HEK293 (cell line): ENCODE results near the gene GFM1.

Source experiments
- ZBTB21 ChIP-seq: fragments of 450-650 bp; formaldehyde crosslinking; IDR thresholded peaks from 2 replicates; pipeline ENCODE4 v1.5.1; 2017; ENCODE audit warnings: missing biosample characterization, missing genetic modification characterization
- ZNF2 ChIP-seq: fragments of 450-650 bp; formaldehyde crosslinking; IDR thresholded peaks from 2 replicates; pipeline ENCODE4 v1.5.1; 2016; ENCODE audit warnings: missing biosample characterization, missing genetic modification characterization
- ZNF341 ChIP-seq: fragments of 450-650 bp; formaldehyde crosslinking; IDR thresholded peaks from 2 replicates; pipeline ENCODE4; 2016; ENCODE audit warnings: low read depth, missing biosample characterization, missing genetic modification characterization
- TF ChIP-seq, protein P1 (sequence below): fragments of 450-650 bp; formaldehyde crosslinking; IDR thresholded peaks from 2 replicates; pipeline ENCODE4 v1.5.1; 2016; ENCODE audit warnings: missing biosample characterization, missing genetic modification characterization

DNA sequence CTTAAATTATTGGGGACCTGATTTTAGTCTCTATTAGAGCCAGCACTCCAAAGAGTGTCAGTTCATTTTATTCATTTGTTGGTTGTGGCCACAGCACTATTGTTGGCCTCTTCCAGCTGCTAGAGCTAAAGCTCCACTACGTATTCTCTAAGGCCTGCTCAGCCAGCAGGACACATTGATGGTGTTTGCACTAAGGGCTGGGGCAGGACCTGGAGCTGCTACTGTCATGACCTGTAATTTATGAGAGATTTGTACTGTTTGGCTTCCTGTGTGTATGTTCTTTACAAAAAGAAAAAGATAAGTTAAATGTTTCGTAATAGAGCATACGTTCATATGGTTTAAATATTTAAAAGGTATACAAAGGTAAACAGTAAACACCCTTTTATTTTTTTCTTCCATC, 8.1 kb downstream of the GFM1 start:
- TF ChIP-seq ZNF341 (tag by site-specific recombination), result no peak
- TF ChIP-seq ZNF2 (tag by site-specific recombination), result no peak
- TF ChIP-seq ZBTB21 (tag by site-specific recombination), result no peak
- TF ChIP-seq, protein P1, sequence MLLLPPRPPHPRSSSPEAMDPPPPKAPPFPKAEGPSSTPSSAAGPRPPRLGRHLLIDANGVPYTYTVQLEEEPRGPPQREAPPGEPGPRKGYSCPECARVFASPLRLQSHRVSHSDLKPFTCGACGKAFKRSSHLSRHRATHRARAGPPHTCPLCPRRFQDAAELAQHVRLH (tag by site-specific recombination), result no peak
